ENCODE data around the gene SIX3.
A peak's percentile ranks its signal among the peaks of the same experiment; 100 is the strongest.

The SIX3 gene

GRCh38 chr2:44972771-44973535 lies 31.5 kb downstream of the SIX3 start:
- H3K4me3 ChIP-seq (replicated peaks; ENCODE audit: insufficient read depth, low read length): no peak overlapping the region
- TF ChIP-seq SPI1 (IDR thresholded peaks at IDR 0.05; ENCODE audit: borderline replicate concordance, low read depth) (no peak), GABPA (IDR thresholded peaks at IDR 0.05; ENCODE audit: low read depth) (no peak), CTCF (IDR thresholded peaks at IDR 0.05; ENCODE audit: insufficient read depth, low read length) (no peak), REST (IDR thresholded peaks at IDR 0.05; ENCODE audit: insufficient replicate concordance, low read depth) (no peak), POLR2AphosphoS5 (IDR thresholded peaks at IDR 0.05; ENCODE audit: low read depth) (no peak)
- no peaks in the 10 kb centered on the region for H3K27me3 ChIP-seq (ENCODE audit: insufficient read depth, poor library complexity, severe bottlenecking)
- no peak for DNase-seq (ENCODE audit: low read depth in 1 of 2, low spot score in 1 of 2)
- no peak overlapping the region for H3K27ac ChIP-seq (replicated peaks)

- DNase-seq (ENCODE audit: low read depth in 1 of 2, low spot score in 1 of 2): peak in 1 of 2 experiments; percentile 18
- Histone ChIP-seq H3K27me3 (ENCODE audit: insufficient read depth, poor library complexity, severe bottlenecking) (no peaks in the 10 kb centered on the region), H3K4me3 (replicated peaks; ENCODE audit: insufficient read depth, low read length) (no peak overlapping the region), H3K27ac (replicated peaks) (no peak overlapping the region)
- TF ChIP-seq CTCF (IDR thresholded peaks at IDR 0.05; ENCODE audit: insufficient read depth, low read length): peak; percentile 14
- no peak for TF ChIP-seq SPI1 (IDR thresholded peaks at IDR 0.05; ENCODE audit: borderline replicate concordance, low read depth)
- no peak for TF ChIP-seq POLR2AphosphoS5 (IDR thresholded peaks at IDR 0.05; ENCODE audit: low read depth)
Observed at GRCh38 chr2:44974064-44974715, 32.7 kb downstream of the SIX3 start.

GRCh38 chr2:44975571-44976450 lies 34.3 kb downstream of the SIX3 start:
- Histone ChIP-seq H3K27ac (replicated peaks) (no peak overlapping the region), H3K4me3 (replicated peaks; ENCODE audit: insufficient read depth, low read length) (no peak overlapping the region), H3K27me3 (ENCODE audit: insufficient read depth, poor library complexity, severe bottlenecking) (no peaks in the 10 kb centered on the region)
- no peak for TF ChIP-seq POLR2AphosphoS5 (IDR thresholded peaks at IDR 0.05; ENCODE audit: low read depth)
- TF ChIP-seq SPI1 (IDR thresholded peaks at IDR 0.05; ENCODE audit: borderline replicate concordance, low read depth): no peak
- no peak for TF ChIP-seq REST (IDR thresholded peaks at IDR 0.05; ENCODE audit: insufficient replicate concordance, low read depth)
- no peak for TF ChIP-seq CTCF (IDR thresholded peaks at IDR 0.05; ENCODE audit: insufficient read depth, low read length)
- no peak for TF ChIP-seq GABPA (IDR thresholded peaks at IDR 0.05; ENCODE audit: low read depth)
- no peak for DNase-seq (ENCODE audit: low read depth in 1 of 2, low spot score in 1 of 2)

Data from HL-60 (cell line).